ENCODE data around the gene LARP1.

DNA sequence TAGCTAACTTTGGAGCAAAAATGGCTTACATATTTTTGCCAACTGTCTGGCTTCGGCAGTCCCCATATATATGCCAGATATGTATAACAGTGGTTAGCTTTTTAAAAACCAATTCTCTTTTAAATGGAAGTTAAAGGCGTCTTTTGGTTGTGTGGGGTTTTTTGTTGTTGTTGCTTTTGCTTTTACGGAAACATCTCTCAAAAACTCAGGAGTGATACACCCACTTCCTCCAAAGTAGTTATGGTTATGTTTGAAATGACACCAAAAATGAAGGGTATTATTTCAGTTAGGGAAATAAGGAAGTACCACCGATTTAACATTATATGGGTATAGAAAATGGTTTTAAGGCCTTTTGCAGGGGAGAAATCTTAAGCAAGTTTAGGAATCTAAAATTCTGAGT lies 105.6 kb downstream of the LARP1 start:
- TF ChIP-seq, protein P1, sequence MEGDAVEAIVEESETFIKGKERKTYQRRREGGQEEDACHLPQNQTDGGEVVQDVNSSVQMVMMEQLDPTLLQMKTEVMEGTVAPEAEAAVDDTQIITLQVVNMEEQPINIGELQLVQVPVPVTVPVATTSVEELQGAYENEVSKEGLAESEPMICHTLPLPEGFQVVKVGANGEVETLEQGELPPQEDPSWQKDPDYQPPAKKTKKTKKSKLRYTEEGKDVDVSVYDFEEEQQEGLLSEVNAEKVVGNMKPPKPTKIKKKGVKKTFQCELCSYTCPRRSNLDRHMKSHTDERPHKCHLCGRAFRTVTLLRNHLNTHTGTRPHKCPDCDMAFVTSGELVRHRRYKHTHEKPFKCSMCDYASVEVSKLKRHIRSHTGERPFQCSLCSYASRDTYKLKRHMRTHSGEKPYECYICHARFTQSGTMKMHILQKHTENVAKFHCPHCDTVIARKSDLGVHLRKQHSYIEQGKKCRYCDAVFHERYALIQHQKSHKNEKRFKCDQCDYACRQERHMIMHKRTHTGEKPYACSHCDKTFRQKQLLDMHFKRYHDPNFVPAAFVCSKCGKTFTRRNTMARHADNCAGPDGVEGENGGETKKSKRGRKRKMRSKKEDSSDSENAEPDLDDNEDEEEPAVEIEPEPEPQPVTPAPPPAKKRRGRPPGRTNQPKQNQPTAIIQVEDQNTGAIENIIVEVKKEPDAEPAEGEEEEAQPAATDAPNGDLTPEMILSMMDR (IDR thresholded peaks at IDR 0.05; ENCODE audit: low read depth, low read length, poor library complexity, severe bottlenecking) = no peak
- TF ChIP-seq EZH2phosphoT487 (IDR thresholded peaks at IDR 0.05; ENCODE audit: borderline replicate concordance, low read length) = no peak
